Measurements from ENCODE around the gene ADD3.

GRCh38 chr10:109982123-109982522 is 25.7 kb upstream of the ADD3 start:
- TF ChIP-seq FOXM1 (IDR thresholded peaks at IDR 0.05; ENCODE audit: borderline replicate concordance) (no peak), ELF4 (IDR thresholded peaks at IDR 0.05) (no peak), SP1 (IDR thresholded peaks at IDR 0.05) (no peak), FOXK2 (IDR thresholded peaks at IDR 0.05) (no peak), CTBP1 (IDR thresholded peaks at IDR 0.05; ENCODE audit: borderline replicate concordance) (no peak), SUZ12 (IDR thresholded peaks at IDR 0.05) (no peak), PKNOX1 (IDR thresholded peaks at IDR 0.05) (no peak), BHLHE40 (IDR thresholded peaks at IDR 0.05; ENCODE audit: borderline replicate concordance) (no peak), NFRKB (IDR thresholded peaks at IDR 0.05) (no peak), TARDBP (IDR thresholded peaks at IDR 0.05) (no peak), LEF1 (IDR thresholded peaks at IDR 0.05; ENCODE audit: borderline replicate concordance) (no peak), HDGF (IDR thresholded peaks at IDR 0.05; ENCODE audit: borderline replicate concordance) (no peak)
